Fibroblast of lung (primary cell): ENCODE measurements around the gene CTNNAL1. TPM values are rescaled to one million over a fixed set of nuclear protein-coding genes. Genes with fewer than 3 reads are reported as not detected.
A peak's percentile ranks its signal among the peaks of the same experiment; 100 is the strongest.

Experiments
- DNase-seq, 2 donors: peaks; one replicate each; pipeline versions ENCODE4 v3.0.0 to v3.0.0-alpha.2; 2010; ENCODE audit warnings: low read depth in 2 of 2
- H2AFZ ChIP-seq: 2 replicates; pipeline ENCODE4 v1.5.1; 2012; ENCODE audit warnings: low read length, control low read depth, inconsistent platforms
- H3K27ac ChIP-seq: 2 replicates; pipeline ENCODE4 v1.5.1; 2011; ENCODE audit warnings: low read length, control low read depth; ENCODE audit not compliant: insufficient read depth
- H3K27me3 ChIP-seq: 2 replicates; pipeline ENCODE4 v1.5.1; 2011; ENCODE audit warnings: mild to moderate bottlenecking, low read length; ENCODE audit not compliant: control insufficient read depth, insufficient read depth
- H3K36me3 ChIP-seq: 2 replicates; pipeline ENCODE4 v1.5.1; 2011; ENCODE audit warnings: low read length; ENCODE audit not compliant: control insufficient read depth, insufficient read depth
- H3K4me1 ChIP-seq: 2 replicates; pipeline ENCODE4 v1.5.1; 2011; ENCODE audit warnings: low read length; ENCODE audit not compliant: control insufficient read depth, insufficient read depth; ENCODE audit errors: extremely low read depth
- H3K4me2 ChIP-seq: 2 replicates; pipeline ENCODE4 v1.5.1; 2011; ENCODE audit warnings: low read length, control low read depth; ENCODE audit not compliant: insufficient read depth; ENCODE audit errors: extremely low read depth
- H3K4me3 ChIP-seq, 4 experiments: fragments of 200-600 bp in 1 of 4; sonication (generic) in 1 of 4; replicated peaks in 1 of 4; 2 replicates each; pipeline ENCODE4 v1.5.1; 2011 to 2016; ENCODE audit warnings: low read length in 4 of 4, low read depth in 3 of 4, mild to moderate bottlenecking in 3 of 4, control low read depth in 2 of 4, inconsistent platforms in 1 of 4, mixed read lengths in 1 of 4; ENCODE audit not compliant: insufficient read depth in 1 of 4; ENCODE audit errors: control extremely low read depth in 1 of 4
- H3K79me2 ChIP-seq: 2 replicates; pipeline ENCODE4 v1.5.1; 2012; ENCODE audit warnings: mild to moderate bottlenecking, low read length, inconsistent platforms; ENCODE audit not compliant: control insufficient read depth, insufficient read depth
- H3K9ac ChIP-seq: 2 replicates; pipeline ENCODE4 v1.5.1; 2011; ENCODE audit warnings: mild to moderate bottlenecking, low read length, control low read depth; ENCODE audit not compliant: insufficient read depth
- H3K9me3 ChIP-seq: 2 replicates; pipeline ENCODE4 v1.5.1; 2012; ENCODE audit warnings: low read depth, low read length; ENCODE audit not compliant: control insufficient read depth, insufficient read depth
- H4K20me1 ChIP-seq: 2 replicates; pipeline ENCODE4 v1.5.1; 2011; ENCODE audit warnings: low read length; ENCODE audit not compliant: control insufficient read depth, insufficient read depth; ENCODE audit errors: extremely low read depth
- CTCF ChIP-seq, 2 donors: IDR thresholded peaks in 1 of 2; conservative IDR thresholded peaks in 1 of 2; 1 replicate in 1 of 2; 2 replicates in 1 of 2; pipeline ENCODE4 v1.5.1; 2011 to 2012; ENCODE audit warnings: low read length in 2 of 2, control low read depth in 1 of 2, inconsistent platforms in 1 of 2, low read depth in 1 of 2, mild to moderate bottlenecking in 1 of 2
- EZH2 ChIP-seq: IDR thresholded peaks from 2 replicates; pipeline ENCODE4 v1.5.1; 2012; ENCODE audit warnings: low read length, control low read depth, mild to moderate bottlenecking; ENCODE audit errors: missing control alignments
- polyA plus RNA-seq, 2 donors: library from polyadenylated mRNA; depleted of rRNA in 1 of 2; stranded (reverse) in 1 of 2; unstranded in 1 of 2; fragments of >200 nt; gene quantifications; 2 replicates each; pipeline ENCODE4 v1.2.1, GENCODE V29; 2011 to 2012; ENCODE audit warnings: missing spikeins in 1 of 2
- total RNA-seq: library from RNA; depleted of rRNA; stranded (reverse); fragments of >200 nt; gene quantifications from 2 replicates; pipeline ENCODE4 v1.2.1, GENCODE V29; 2014

CTNNAL1 gene
- total and polyA plus RNA-seq, 2 donors (not counting 1 experiment from before 2014, with no cell fraction given) = 68.4 to 95.2 TPM

- no peak overlapping the region for H3K27ac ChIP-seq
- no peaks in the 10 kb centered on the region for H3K27me3 ChIP-seq
- H2AFZ ChIP-seq = no peak overlapping the region
- DNase-seq = no peak
- no peak overlapping the region for H3K9ac ChIP-seq
- no peak for TF ChIP-seq EZH2
- no peak for TF ChIP-seq CTCF (conservative IDR thresholded peaks at IDR 0.05 in 1 of 2, IDR thresholded peaks at IDR 0.05 in 1 of 2; ENCODE audit: low read depth in 1 of 2, low read length in 2 of 2)
- no peaks in the 10 kb centered on the region for H3K9me3 ChIP-seq
- peaks cover 9% of the 10 kb centered on the region for H3K4me1 ChIP-seq
- peaks cover 2% of the 10 kb centered on the region for H3K36me3 ChIP-seq
- H3K4me3 ChIP-seq = no peak overlapping the region
- H3K4me2 ChIP-seq = no peak overlapping the region
- H4K20me1 ChIP-seq = no peaks in the 10 kb centered on the region
- H3K79me2 ChIP-seq = peaks cover 3% of the 10 kb centered on the region
Measured at GRCh38 chr9:109017493-109017892, 4.2 kb upstream of the CTNNAL1 start.

GRCh38 chr9:109017061-109017460 lies 3.8 kb upstream of the CTNNAL1 start:
- Histone ChIP-seq H3K4me3 (no peak overlapping the region), H3K9ac (no peak overlapping the region), H3K36me3 (peaks cover 2% of the 10 kb centered on the region), H3K27me3 (no peaks in the 10 kb centered on the region), H3K27ac (no peak overlapping the region), H3K9me3 (no peaks in the 10 kb centered on the region), H4K20me1 (no peaks in the 10 kb centered on the region), H3K79me2 (peaks cover 4% of the 10 kb centered on the region), H2AFZ (no peak overlapping the region), H3K4me1 (peaks cover 9% of the 10 kb centered on the region), H3K4me2 (no peak overlapping the region)
- DNase-seq = peak; percentile 11 to 39
- TF ChIP-seq CTCF (conservative IDR thresholded peaks at IDR 0.05 in 1 of 2, IDR thresholded peaks at IDR 0.05 in 1 of 2; ENCODE audit: low read depth in 1 of 2, low read length in 2 of 2) = no peak
- no peak for TF ChIP-seq EZH2

GRCh38 chr9:109016132-109016531 lies 2.8 kb upstream of the CTNNAL1 start:
- H3K36me3 ChIP-seq = peaks cover 2% of the 10 kb centered on the region
- H3K4me3 ChIP-seq = no peak overlapping the region
- H4K20me1 ChIP-seq = no peaks in the 10 kb centered on the region
- H3K4me2 ChIP-seq = no peak overlapping the region
- no peak overlapping the region for H3K27ac ChIP-seq
- H3K9me3 ChIP-seq = no peaks in the 10 kb centered on the region
- no peak overlapping the region for H2AFZ ChIP-seq
- DNase-seq = peak in 1 of 2 donors; percentile 26
- H3K9ac ChIP-seq = no peak overlapping the region
- no peak for TF ChIP-seq CTCF (conservative IDR thresholded peaks at IDR 0.05 in 1 of 2, IDR thresholded peaks at IDR 0.05 in 1 of 2; ENCODE audit: low read depth in 1 of 2, low read length in 2 of 2)
- TF ChIP-seq EZH2 = no peak
- peaks cover 12% of the 10 kb centered on the region for H3K79me2 ChIP-seq
- no peaks in the 10 kb centered on the region for H3K27me3 ChIP-seq
- H3K4me1 ChIP-seq = peaks cover 16% of the 10 kb centered on the region
